Neural cell (in vitro differentiated cells): Measurements from ENCODE around the gene TGM4. TPM values are rescaled to one million over a fixed set of nuclear protein-coding genes. Genes with fewer than 3 reads are reported as not detected.

Experiments used
- H2AFZ ChIP-seq: fragments of 200-600, 300-800 bp; sonication (generic), shearing (Covaris generic); 2 replicates; pipeline ENCODE4 v1.6.0; 2014; ENCODE audit warnings: low read depth, mild to moderate bottlenecking, antibody characterized with exemption, low read length, moderate library complexity
- H3F3A ChIP-seq: fragments of 200-600 bp; shearing (Covaris generic); 2 replicates; pipeline ENCODE4 v1.6.1; 2016; ENCODE audit warnings: mild to moderate bottlenecking, moderate library complexity, mixed read lengths, antibody characterized with exemption, low read length; ENCODE audit not compliant: insufficient read depth, poor library complexity, severe bottlenecking
- H3K27ac ChIP-seq: fragments of 200-600, 300-800 bp; sonication (generic), shearing (Covaris generic); 2 replicates; pipeline ENCODE4 v1.5.1; 2014; ENCODE audit warnings: mild to moderate bottlenecking, low read length, moderate library complexity
- H3K27me3 ChIP-seq: fragments of 300-800, 200-600 bp; sonication (generic), shearing (Covaris generic); 2 replicates; pipeline ENCODE4 v1.6.0; 2014; ENCODE audit warnings: mild to moderate bottlenecking, low read depth, low read length, moderate library complexity; ENCODE audit not compliant: insufficient read depth
- H3K36me3 ChIP-seq: fragments of 300-800, 200-600 bp; sonication (generic), shearing (Covaris generic); 2 replicates; pipeline ENCODE4 v1.5.1; 2014; ENCODE audit warnings: mild to moderate bottlenecking, antibody characterized with exemption, low read length, moderate library complexity; ENCODE audit not compliant: insufficient read depth
- H3K4me2 ChIP-seq: fragments of 300-800, 200-600 bp; sonication (generic), shearing (Covaris generic); 2 replicates; pipeline ENCODE4 v1.6.0; 2014; ENCODE audit warnings: mild to moderate bottlenecking, low read length
- H3K4me3 ChIP-seq: fragments of 300-800, 200-600 bp; sonication (generic), shearing (Covaris generic); 2 replicates; pipeline ENCODE4 v1.5.1; 2014; ENCODE audit warnings: mild to moderate bottlenecking, low read length, moderate library complexity
- H3K79me2 ChIP-seq: fragments of 200-600 bp; shearing (Covaris generic); replicated peaks from 2 replicates; pipeline ENCODE4 v1.6.0; 2014; ENCODE audit warnings: mild to moderate bottlenecking, low read length, moderate library complexity; ENCODE audit not compliant: insufficient read depth
- H3K9ac ChIP-seq: fragments of 300-800, 200-600 bp; sonication (generic), shearing (Covaris generic); 2 replicates; pipeline ENCODE4 v1.6.1; 2016; ENCODE audit warnings: mild to moderate bottlenecking, low read length, mixed read lengths
- H3K9me2 ChIP-seq: fragments of 200-600 bp; shearing (Covaris generic); 2 replicates; pipeline ENCODE4 v1.6.1; 2016; ENCODE audit warnings: mild to moderate bottlenecking, low read length, mixed read lengths; ENCODE audit not compliant: insufficient read depth
- H3K9me3 ChIP-seq: fragments of 200-600, 300-800 bp; sonication (generic), shearing (Covaris generic); 2 replicates; pipeline ENCODE4 v1.6.1; 2016; ENCODE audit warnings: mild to moderate bottlenecking, mixed run types, low read length, moderate library complexity, mixed read lengths
- H4K20me1 ChIP-seq: fragments of 200-600 bp; shearing (Covaris generic); 2 replicates; pipeline ENCODE4 v1.6.1; 2016; ENCODE audit warnings: mild to moderate bottlenecking, mixed run types; ENCODE audit not compliant: insufficient read depth
- CTCF ChIP-seq: fragments of 450-650 bp; IDR thresholded peaks from 2 replicates; pipeline ENCODE4 v1.5.1; 2014; ENCODE audit warnings: antibody characterized with exemption, mild to moderate bottlenecking, moderate library complexity; ENCODE audit not compliant: poor library complexity, severe bottlenecking
- EP300 ChIP-seq: fragments of 450-650 bp; conservative IDR thresholded peaks from 2 replicates; pipeline ENCODE4 v1.6.1; 2014; ENCODE audit warnings: antibody characterized with exemption, mild to moderate bottlenecking, moderate library complexity; ENCODE audit not compliant: poor library complexity, severe bottlenecking
- EZH2 ChIP-seq: fragments of 200-600, 300-800 bp; shearing (Covaris generic), sonication (generic); IDR thresholded peaks from 2 replicates; pipeline ENCODE4 v1.6.1; 2014; ENCODE audit warnings: antibody characterized with exemption, low read length, borderline replicate concordance, mild to moderate bottlenecking; ENCODE audit not compliant: insufficient read depth, poor library complexity, severe bottlenecking
- MXI1 ChIP-seq: fragments of 450-650 bp; conservative IDR thresholded peaks from 2 replicates; pipeline ENCODE4 v1.6.1; 2014; ENCODE audit warnings: antibody characterized with exemption, mild to moderate bottlenecking; ENCODE audit not compliant: poor library complexity, severe bottlenecking
- POLR2AphosphoS5 ChIP-seq: IDR thresholded peaks from 2 replicates; pipeline ENCODE4 v1.6.1; 2012
- RAD21 ChIP-seq: fragments of 450-650 bp; conservative IDR thresholded peaks from 2 replicates; pipeline ENCODE4 v1.6.1; 2014; ENCODE audit warnings: antibody characterized with exemption, mild to moderate bottlenecking, moderate library complexity
- SMC3 ChIP-seq: fragments of 450-650 bp; conservative IDR thresholded peaks from 2 replicates; pipeline ENCODE4 v1.6.1; 2014; ENCODE audit warnings: antibody characterized with exemption, mild to moderate bottlenecking, moderate library complexity; ENCODE audit not compliant: poor library complexity
- TAF1 ChIP-seq: IDR thresholded peaks from 2 replicates; pipeline ENCODE4 v1.6.1; 2012; ENCODE audit warnings: low read depth
- polyA plus RNA-seq: library from polyadenylated mRNA; depleted of rRNA; stranded (reverse); fragments of >200 nt; gene quantifications from 2 replicates; pipeline ENCODE4 v1.2.3, GENCODE V29; 2014
- TF ChIP-seq, protein P1 (sequence below): IDR thresholded peaks from 2 replicates; pipeline ENCODE4 v1.6.1; 2012; ENCODE audit warnings: borderline replicate concordance

Gene TGM4
- polyA plus RNA-seq, 1 donor from 2014 or later: not detected

DNA sequence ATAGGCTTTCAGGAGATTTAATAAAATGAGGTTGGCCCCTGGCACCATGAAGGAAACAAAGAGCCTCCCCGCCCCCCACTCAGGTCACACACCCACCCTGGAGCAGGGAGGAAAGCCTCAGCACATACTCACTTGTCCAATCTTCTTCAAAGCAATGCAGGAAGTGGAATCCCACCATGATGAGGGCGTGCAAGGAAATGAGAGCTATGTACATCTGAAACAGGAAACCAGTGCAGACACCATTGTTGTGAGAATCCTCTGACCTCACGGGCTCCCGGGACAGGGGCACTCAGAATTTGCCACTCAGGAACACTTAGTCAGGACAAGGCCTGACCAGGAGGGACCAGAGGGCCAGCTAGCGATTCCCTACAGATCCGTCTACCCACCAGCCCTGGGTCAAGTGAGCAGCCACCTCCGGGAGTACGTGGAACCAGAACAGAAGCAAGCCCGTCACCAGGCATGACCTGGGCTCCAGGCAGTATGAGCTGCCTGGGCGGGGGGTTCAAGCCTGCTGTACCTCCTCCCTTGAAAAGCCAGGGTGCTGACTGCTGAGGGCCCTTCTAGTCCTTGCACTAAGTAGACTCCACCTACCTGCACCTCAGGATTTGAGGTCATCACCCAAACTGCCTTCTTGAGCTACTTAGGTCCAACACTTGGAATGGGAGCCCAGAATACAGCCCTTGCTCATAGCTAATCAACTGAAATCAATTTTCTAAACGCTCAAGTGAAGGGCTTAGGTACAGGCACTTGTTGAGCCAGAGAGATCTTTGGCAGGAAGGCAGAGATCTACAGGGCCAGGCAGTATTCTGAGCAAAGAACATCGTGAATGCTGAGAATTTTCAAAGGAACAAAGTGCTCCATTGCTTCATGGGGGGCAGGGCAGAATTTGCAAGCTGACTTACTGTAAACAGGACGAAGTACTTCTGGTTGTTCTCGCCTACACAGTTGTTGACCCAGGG is 58.9 kb downstream of the TGM4 start:
- H3K9ac ChIP-seq: no peak overlapping the region
- H3K4me3 ChIP-seq: no peak overlapping the region
- H3K79me2 ChIP-seq: no peaks in the 10 kb centered on the region
- H3K4me2 ChIP-seq: no peak overlapping the region
- no peak for TF ChIP-seq EZH2
- TF ChIP-seq SMC3: no peak
- TF ChIP-seq EP300: no peak
- no peak for TF ChIP-seq TAF1
- TF ChIP-seq, protein P1, sequence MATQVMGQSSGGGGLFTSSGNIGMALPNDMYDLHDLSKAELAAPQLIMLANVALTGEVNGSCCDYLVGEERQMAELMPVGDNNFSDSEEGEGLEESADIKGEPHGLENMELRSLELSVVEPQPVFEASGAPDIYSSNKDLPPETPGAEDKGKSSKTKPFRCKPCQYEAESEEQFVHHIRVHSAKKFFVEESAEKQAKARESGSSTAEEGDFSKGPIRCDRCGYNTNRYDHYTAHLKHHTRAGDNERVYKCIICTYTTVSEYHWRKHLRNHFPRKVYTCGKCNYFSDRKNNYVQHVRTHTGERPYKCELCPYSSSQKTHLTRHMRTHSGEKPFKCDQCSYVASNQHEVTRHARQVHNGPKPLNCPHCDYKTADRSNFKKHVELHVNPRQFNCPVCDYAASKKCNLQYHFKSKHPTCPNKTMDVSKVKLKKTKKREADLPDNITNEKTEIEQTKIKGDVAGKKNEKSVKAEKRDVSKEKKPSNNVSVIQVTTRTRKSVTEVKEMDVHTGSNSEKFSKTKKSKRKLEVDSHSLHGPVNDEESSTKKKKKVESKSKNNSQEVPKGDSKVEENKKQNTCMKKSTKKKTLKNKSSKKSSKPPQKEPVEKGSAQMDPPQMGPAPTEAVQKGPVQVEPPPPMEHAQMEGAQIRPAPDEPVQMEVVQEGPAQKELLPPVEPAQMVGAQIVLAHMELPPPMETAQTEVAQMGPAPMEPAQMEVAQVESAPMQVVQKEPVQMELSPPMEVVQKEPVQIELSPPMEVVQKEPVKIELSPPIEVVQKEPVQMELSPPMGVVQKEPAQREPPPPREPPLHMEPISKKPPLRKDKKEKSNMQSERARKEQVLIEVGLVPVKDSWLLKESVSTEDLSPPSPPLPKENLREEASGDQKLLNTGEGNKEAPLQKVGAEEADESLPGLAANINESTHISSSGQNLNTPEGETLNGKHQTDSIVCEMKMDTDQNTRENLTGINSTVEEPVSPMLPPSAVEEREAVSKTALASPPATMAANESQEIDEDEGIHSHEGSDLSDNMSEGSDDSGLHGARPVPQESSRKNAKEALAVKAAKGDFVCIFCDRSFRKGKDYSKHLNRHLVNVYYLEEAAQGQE: no peak
- no peak for TF ChIP-seq CTCF
- TF ChIP-seq MXI1: no peak
- no peak for TF ChIP-seq POLR2AphosphoS5
- TF ChIP-seq RAD21: no peak
- no peak overlapping the region for H3K27ac ChIP-seq
- no peaks in the 10 kb centered on the region for H3K27me3 ChIP-seq
- H4K20me1 ChIP-seq: no peaks in the 10 kb centered on the region
- no peaks in the 10 kb centered on the region for H3K9me3 ChIP-seq
- H3K9me2 ChIP-seq: no peaks in the 10 kb centered on the region
- H3F3A ChIP-seq: no peaks in the 10 kb centered on the region
- no peak overlapping the region for H2AFZ ChIP-seq
- no peaks in the 10 kb centered on the region for H3K36me3 ChIP-seq

GRCh38 chr3:44939581-44940036 is 65.2 kb downstream of the TGM4 start:
- Histone ChIP-seq H3K4me2 (no peak overlapping the region), H3K27ac (no peak overlapping the region)

More at GRCh38 chr3:44939581-44940036, 65.2 kb downstream of the TGM4 start:
- no peaks in the 10 kb centered on the region for H4K20me1 ChIP-seq
- no peaks in the 10 kb centered on the region for H3K27me3 ChIP-seq
- H3F3A ChIP-seq: no peaks in the 10 kb centered on the region
- no peaks in the 10 kb centered on the region for H3K79me2 ChIP-seq
- TF ChIP-seq TAF1 (no peak), EP300 (no peak), SMC3 (no peak), CTCF (no peak), POLR2AphosphoS5 (no peak), MXI1 (no peak), EZH2 (no peak), RAD21 (no peak)
- TF ChIP-seq, protein P1: no peak
- H3K9me2 ChIP-seq: no peaks in the 10 kb centered on the region
- H3K36me3 ChIP-seq: no peaks in the 10 kb centered on the region
- H3K9ac ChIP-seq: no peak overlapping the region
- H3K9me3 ChIP-seq: no peaks in the 10 kb centered on the region
- no peak overlapping the region for H3K4me3 ChIP-seq
- no peak overlapping the region for H2AFZ ChIP-seq
